SK-N-SH (cell line): ENCODE results near the gene SARS2. TPM values are rescaled to one million over a fixed set of nuclear protein-coding genes. Genes with fewer than 3 reads are reported as not detected.

Experiments
- CTCF ChIA-PET: fragments of 300-600, 350-600 bp; formaldehyde crosslinking; extraction: SDS; loops from one replicate; lab custom pipeline; 2021; lab: Yijun Ruan, JAX
- POLR2A ChIA-PET: fragments of 350-600 bp; sonication (Branson Sonifier 250); formaldehyde crosslinking; extraction: SDS; loops from one replicate; lab custom pipeline; 2020; ENCODE audit warnings: antibody characterized with exemption, inconsistent platforms; lab: Yijun Ruan, JAX
- DNase-seq: peaks from one replicate; pipeline ENCODE4 v3.0.0; 2012
- H2AFZ ChIP-seq: fragments of 200-600 bp; sonication (generic); 2 replicates; pipeline ENCODE4 v1.8.1; 2016; ENCODE audit warnings: antibody characterized with exemption, mild to moderate bottlenecking, low read depth
- H3F3A ChIP-seq: fragments of 200-600 bp; sonication (generic); replicated peaks from 2 replicates; pipeline ENCODE3; 2016; ENCODE audit warnings: antibody characterized with exemption, mild to moderate bottlenecking; ENCODE audit not compliant: insufficient read depth
- H3K27ac ChIP-seq, 2 experiments: fragments of 200-500 bp in 1 of 2; fragments of 200-600 bp in 1 of 2; sonication (Bioruptor generic) in 1 of 2; sonication (generic), shearing (Covaris generic) in 1 of 2; 2 replicates each; pipeline versions ENCODE4 v1.5.1 to v1.6.1; 2014 to 2016; ENCODE audit warnings: low read depth in 2 of 2, inconsistent platforms in 1 of 2, low read length in 1 of 2, mild to moderate bottlenecking in 1 of 2, mixed read lengths in 1 of 2
- H3K27me3 ChIP-seq: fragments of 200-600 bp; sonication (generic), shearing (Covaris generic); 2 replicates; pipeline ENCODE4 v1.6.1; 2016; ENCODE audit warnings: mixed run types; ENCODE audit not compliant: insufficient read depth
- H3K36me3 ChIP-seq, 2 experiments: fragments of 200-500 bp in 1 of 2; fragments of 200-600 bp in 1 of 2; sonication (Bioruptor generic) in 1 of 2; sonication (generic) in 1 of 2; replicated peaks in 1 of 2; 2 replicates each; pipeline versions ENCODE3 to v1.5.1; 2014 to 2016; ENCODE audit warnings: low read length in 1 of 2, mild to moderate bottlenecking in 1 of 2; ENCODE audit not compliant: insufficient read depth in 2 of 2, control insufficient read depth in 1 of 2
- H3K4me1 ChIP-seq, 2 experiments: fragments of 200-500 bp in 1 of 2; fragments of 200-600 bp in 1 of 2; sonication (Bioruptor generic) in 1 of 2; sonication (generic), shearing (Covaris generic) in 1 of 2; 2 replicates each; pipeline versions ENCODE4 v1.5.1 to v1.6.1; 2014 to 2016; ENCODE audit warnings: low read depth in 1 of 2, low read length in 1 of 2, mixed run types in 1 of 2; ENCODE audit not compliant: insufficient read depth in 2 of 2, control insufficient read depth in 1 of 2
- H3K4me2 ChIP-seq: fragments of 200-600 bp; sonication (generic), shearing (Covaris generic); 2 replicates; pipeline ENCODE4 v1.6.1; 2017; ENCODE audit warnings: mixed run types
- H3K4me3 ChIP-seq, 2 experiments: fragments of 200-500 bp in 1 of 2; fragments of 200-600 bp in 1 of 2; sonication (Bioruptor generic) in 1 of 2; sonication (generic), shearing (Covaris generic) in 1 of 2; 2 replicates each; pipeline versions ENCODE4 v1.5.1 to v1.8.1; 2014 to 2016; ENCODE audit warnings: low read depth in 2 of 2, inconsistent platforms in 1 of 2, low read length in 1 of 2, mild to moderate bottlenecking in 1 of 2, mixed read lengths in 1 of 2, moderate library complexity in 1 of 2
- H3K79me2 ChIP-seq: fragments of 200-600 bp; sonication (generic); 2 replicates; pipeline ENCODE4 v1.8.1; 2017; ENCODE audit warnings: mild to moderate bottlenecking; ENCODE audit not compliant: insufficient read depth
- H3K9ac ChIP-seq: fragments of 200-600 bp; sonication (generic); 2 replicates; pipeline ENCODE4 v1.6.1; 2017; ENCODE audit warnings: mixed run types
- H3K9me2 ChIP-seq: fragments of 200-600 bp; sonication (generic); 2 replicates; pipeline ENCODE4 v1.6.1; 2017; ENCODE audit warnings: mixed run types
- H3K9me3 ChIP-seq: fragments of 200-600 bp; sonication (generic); 2 replicates; pipeline ENCODE4 v1.6.1; 2017; ENCODE audit warnings: mixed run types, mild to moderate bottlenecking, moderate library complexity
- H4K20me1 ChIP-seq: fragments of 200-600 bp; sonication (generic); 2 replicates; pipeline ENCODE4 v1.6.1; 2017; ENCODE audit warnings: mild to moderate bottlenecking, mixed run types; ENCODE audit not compliant: insufficient read depth
- EP300 ChIP-seq, 2 experiments: IDR thresholded peaks; 2 replicates each; pipeline versions ENCODE4 v1.4.0 to v1.6.1; 2012; ENCODE audit warnings: borderline replicate concordance in 1 of 2, low read depth in 1 of 2, low read length in 1 of 2
- EZH2phosphoT487 ChIP-seq: fragments of 200-600 bp; sonication (generic); IDR thresholded peaks from 2 replicates; pipeline ENCODE4 v1.6.1; 2017; ENCODE audit warnings: low read depth, mixed run types, mild to moderate bottlenecking, antibody characterized with exemption, moderate library complexity, borderline replicate concordance
- FOSL2 ChIP-seq: IDR thresholded peaks from 2 replicates; pipeline ENCODE4 v1.4.0; 2012; ENCODE audit warnings: low read depth, mild to moderate bottlenecking, moderate library complexity, borderline replicate concordance
- GABPA ChIP-seq: IDR thresholded peaks from 2 replicates; pipeline ENCODE4 v1.4.0; 2012; ENCODE audit warnings: low read depth, mild to moderate bottlenecking
- GATA2 ChIP-seq: sonication (generic); formaldehyde crosslinking; IDR thresholded peaks from 2 replicates; pipeline ENCODE4 v1.5.0; 2020; ENCODE audit warnings: mild to moderate bottlenecking, missing genetic modification reagents
- MAX ChIP-seq: IDR thresholded peaks from 2 replicates; pipeline ENCODE4 v1.4.0; 2012; ENCODE audit warnings: low read depth
- NRF1 ChIP-seq: IDR thresholded peaks from 2 replicates; pipeline ENCODE4 v1.6.1; 2012; ENCODE audit warnings: low read depth, mild to moderate bottlenecking, low read length
- PBX3 ChIP-seq: IDR thresholded peaks from 2 replicates; pipeline ENCODE4; 2012
- POLR2AphosphoS5 ChIP-seq: IDR thresholded peaks from 2 replicates; pipeline ENCODE4 v1.6.1; 2012; ENCODE audit warnings: low read depth, low read length
- RAD21 ChIP-seq: IDR thresholded peaks from 2 replicates; pipeline ENCODE4 v1.6.1; 2012; ENCODE audit warnings: mild to moderate bottlenecking, low read length
- RCOR1 ChIP-seq: fragments of 150-350 bp; IDR thresholded peaks from 2 replicates; pipeline ENCODE4 v1.6.1; 2017; ENCODE audit warnings: antibody characterized with exemption, low read length
- RFX5 ChIP-seq: IDR thresholded peaks from 2 replicates; pipeline ENCODE4 v1.6.1; 2012; ENCODE audit warnings: mild to moderate bottlenecking, improper control_type of control experiment, low read length
- SIN3A ChIP-seq: IDR thresholded peaks from 2 replicates; pipeline ENCODE4 v1.6.1; 2012; ENCODE audit warnings: low read depth, mild to moderate bottlenecking, low read length, moderate library complexity, borderline replicate concordance
- SMC3 ChIP-seq: IDR thresholded peaks from 2 replicates; pipeline ENCODE4 v1.6.1; 2012; ENCODE audit warnings: low read depth, low read length, improper control_type of control experiment
- TAF1 ChIP-seq: IDR thresholded peaks from 2 replicates; pipeline ENCODE4 v1.6.1; 2012; ENCODE audit warnings: low read depth, mild to moderate bottlenecking, low read length, moderate library complexity, borderline replicate concordance
- TCF12 ChIP-seq: IDR thresholded peaks from 2 replicates; pipeline ENCODE4 v1.4.0; 2012
- TEAD4 ChIP-seq: IDR thresholded peaks from 2 replicates; pipeline ENCODE4 v1.4.0; 2012; ENCODE audit warnings: mild to moderate bottlenecking, borderline replicate concordance; ENCODE audit not compliant: insufficient read depth
- USF2 ChIP-seq: fragments of 150-350 bp; IDR thresholded peaks from 2 replicates; pipeline ENCODE4 v1.6.1; 2017; ENCODE audit warnings: antibody characterized with exemption, low read length, low read depth, borderline replicate concordance
- YY1 ChIP-seq: IDR thresholded peaks from 2 replicates; pipeline ENCODE4 v1.4.0; 2012; ENCODE audit warnings: low read depth, mild to moderate bottlenecking
- WGBS: methylation state at CpG from one replicate; pipeline ENCODE4 v1.1.6; 2017; ENCODE audit warnings: low lambda C conversion rate; 5-methylcytosine and 5-hydroxymethylcytosine counted together
- polyA plus RNA-seq, 3 experiments: library from polyadenylated mRNA; depleted of rRNA; stranded (reverse); fragments of >200 nt; gene quantifications; 2 replicates each; pipeline ENCODE4 v1.2.3, GENCODE V29; 2012

Gene SARS2
- polyA plus RNA-seq, 1 of the 3 experiments (the other 2 are of a cell fraction) = 36.5 TPM

- H3K79me2 ChIP-seq = peaks cover 38% of the 10 kb centered on the region
- peaks cover 0 to 12% of the 10 kb centered on the region in 2 experiments for H3K36me3 ChIP-seq
- no peak for DNase-seq
- peaks cover 4% of the 10 kb centered on the region for H3F3A ChIP-seq
- CTCF ChIA-PET = interaction anchor here (1.4 kb wide), 1 partner anchor 13 kb away, joined by 3 read pairs; no protein-coding TSS in a partner anchor
- POLR2A ChIA-PET = no interaction called here
- H3K4me2 ChIP-seq = no peak overlapping the region
- H3K4me3 ChIP-seq = no peak overlapping the region
- H2AFZ ChIP-seq = no peak overlapping the region
- no peaks in the 10 kb centered on the region for H3K27me3 ChIP-seq
- no peak overlapping the region for H3K9ac ChIP-seq
- H4K20me1 ChIP-seq = no peaks in the 10 kb centered on the region
- no peaks in the 10 kb centered on the region for H3K9me2 ChIP-seq
- 88% methylated on average over 26 of the region's 35 CpGs for WGBS
- no peak overlapping the region for H3K27ac ChIP-seq
- no peaks in the 10 kb centered on the region for H3K9me3 ChIP-seq
- TF ChIP-seq FOSL2 (no peak), TCF12 (no peak), USF2 (no peak), EZH2phosphoT487 (no peak), YY1 (no peak), TEAD4 (no peak), PBX3 (no peak), RAD21 (no peak), GATA2 (CRISPR knock-in tag) (no peak), TAF1 (no peak), RFX5 (no peak), POLR2AphosphoS5 (no peak), SIN3A (no peak), GABPA (no peak), MAX (no peak), SMC3 (no peak), RCOR1 (no peak), NRF1 (no peak), EP300 (IDR thresholded peaks at IDR 0.05; ENCODE audit: borderline replicate concordance in 1 of 2, low read depth in 1 of 2, low read length in 1 of 2) (no peak)
- no peaks in the 10 kb centered on the region; a peak in 1 of 4 replicates for H3K4me1 ChIP-seq
These were observed 25.7 kb downstream of the SARS2 start for GRCh38 chr19:38904581-38905539.
